Measurements from ENCODE around the gene HACD1.

DNA sequence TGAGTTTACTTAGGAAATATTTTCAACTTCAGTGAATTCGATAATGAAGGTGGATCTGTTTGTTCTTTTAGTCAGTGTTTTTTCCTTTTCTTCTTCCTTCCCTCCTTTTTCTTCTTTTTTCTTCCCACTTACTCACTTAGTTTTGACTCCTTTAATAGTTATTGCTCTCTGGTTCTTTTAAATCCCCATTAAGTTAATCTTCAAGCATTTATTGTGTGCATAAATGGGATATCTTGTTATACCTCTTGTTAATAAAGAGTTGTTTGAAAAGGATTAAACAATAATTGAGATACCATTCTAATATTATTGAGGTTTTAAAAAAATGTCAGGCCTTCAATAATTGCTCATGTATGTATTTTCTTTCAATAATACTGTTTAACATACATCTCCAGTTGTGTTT is 46.3 kb upstream of the HACD1 start:
- no peak for TF ChIP-seq EZH2phosphoT487 (IDR thresholded peaks at IDR 0.05; ENCODE audit: borderline replicate concordance)
- TF ChIP-seq, protein P1, sequence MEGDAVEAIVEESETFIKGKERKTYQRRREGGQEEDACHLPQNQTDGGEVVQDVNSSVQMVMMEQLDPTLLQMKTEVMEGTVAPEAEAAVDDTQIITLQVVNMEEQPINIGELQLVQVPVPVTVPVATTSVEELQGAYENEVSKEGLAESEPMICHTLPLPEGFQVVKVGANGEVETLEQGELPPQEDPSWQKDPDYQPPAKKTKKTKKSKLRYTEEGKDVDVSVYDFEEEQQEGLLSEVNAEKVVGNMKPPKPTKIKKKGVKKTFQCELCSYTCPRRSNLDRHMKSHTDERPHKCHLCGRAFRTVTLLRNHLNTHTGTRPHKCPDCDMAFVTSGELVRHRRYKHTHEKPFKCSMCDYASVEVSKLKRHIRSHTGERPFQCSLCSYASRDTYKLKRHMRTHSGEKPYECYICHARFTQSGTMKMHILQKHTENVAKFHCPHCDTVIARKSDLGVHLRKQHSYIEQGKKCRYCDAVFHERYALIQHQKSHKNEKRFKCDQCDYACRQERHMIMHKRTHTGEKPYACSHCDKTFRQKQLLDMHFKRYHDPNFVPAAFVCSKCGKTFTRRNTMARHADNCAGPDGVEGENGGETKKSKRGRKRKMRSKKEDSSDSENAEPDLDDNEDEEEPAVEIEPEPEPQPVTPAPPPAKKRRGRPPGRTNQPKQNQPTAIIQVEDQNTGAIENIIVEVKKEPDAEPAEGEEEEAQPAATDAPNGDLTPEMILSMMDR (conservative IDR thresholded peaks at IDR 0.05; ENCODE audit: low read length): no peak

All from Loucy (cell line).